CD4-positive, alpha-beta T cell treated with Interleukin-4 for 4 hours (primary cell): Measurements from ENCODE around the gene NDUFB2.
"Not testable (repeated sequence)": the region's sequence is repeated elsewhere in the genome, so short reads cannot be mapped to it uniquely, and the experiment has no call there.

Experiments used
- DNase-seq: peaks from one replicate; pipeline ENCODE4 v3.0.0-alpha.2; 2020

Gene NDUFB2

DNA sequence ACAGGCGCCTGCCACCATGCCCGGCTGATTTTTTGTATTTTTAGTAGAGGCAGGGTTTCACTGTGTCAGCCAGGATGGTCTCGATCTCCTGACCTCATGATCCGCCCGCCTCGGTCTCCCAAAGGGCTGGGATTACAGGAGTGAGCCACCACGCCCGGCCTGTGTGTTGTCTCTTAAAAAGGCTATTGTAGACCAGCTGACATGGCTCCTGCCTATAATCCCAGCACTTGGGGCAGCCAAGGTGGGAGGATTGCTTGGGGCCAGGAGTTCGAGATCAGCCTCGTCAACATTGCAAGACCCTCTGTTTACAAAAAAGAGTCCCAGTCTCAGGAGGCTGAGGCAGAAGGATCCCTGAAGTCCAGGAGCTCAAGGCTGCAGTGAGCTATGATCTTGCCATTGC lies 2.7 kb upstream of the NDUFB2 start:
- not testable (repeated sequence) for DNase-seq

DNA sequence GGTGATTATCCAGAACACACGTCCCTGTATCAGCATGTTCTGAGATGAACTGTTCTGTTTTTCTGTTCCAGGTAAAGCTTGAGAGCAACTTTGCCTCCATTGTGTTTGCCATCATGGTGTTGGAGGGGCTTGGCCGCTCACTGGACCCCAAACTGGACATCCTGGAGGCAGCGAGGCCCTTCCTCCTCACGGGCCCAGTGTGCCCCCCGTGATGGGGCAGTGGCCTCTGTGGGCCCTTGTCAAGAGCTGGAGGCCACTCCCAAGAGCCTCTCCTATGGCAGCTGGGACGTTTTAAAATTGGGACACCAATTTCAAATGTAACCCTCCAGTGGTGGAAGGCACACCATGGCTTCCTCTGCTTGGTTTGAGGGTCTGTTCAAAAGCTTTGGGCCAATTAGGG lies 1.9 kb upstream of the NDUFB2 start:
- no peak for DNase-seq

DNA sequence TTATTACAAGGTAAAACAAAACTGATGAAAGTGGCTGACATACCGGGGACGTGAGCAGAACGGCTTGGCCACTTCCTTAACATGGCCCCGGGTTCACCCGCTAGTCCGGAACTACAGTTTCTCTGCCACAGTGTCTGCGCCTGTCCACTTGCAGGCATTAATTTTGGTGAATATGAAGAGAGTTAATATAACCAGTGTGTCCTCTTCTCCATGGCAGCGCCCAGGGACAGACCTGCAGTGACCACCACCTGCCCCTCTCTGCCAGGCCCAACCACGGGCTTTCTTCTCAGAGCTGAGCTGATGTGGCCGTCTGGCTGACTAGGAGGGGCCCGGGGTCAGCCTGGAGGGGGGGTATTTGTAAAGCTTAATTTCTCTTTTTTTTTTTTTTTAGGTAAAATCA lies 1.1 kb upstream of the NDUFB2 start:
- no peak for DNase-seq

DNA sequence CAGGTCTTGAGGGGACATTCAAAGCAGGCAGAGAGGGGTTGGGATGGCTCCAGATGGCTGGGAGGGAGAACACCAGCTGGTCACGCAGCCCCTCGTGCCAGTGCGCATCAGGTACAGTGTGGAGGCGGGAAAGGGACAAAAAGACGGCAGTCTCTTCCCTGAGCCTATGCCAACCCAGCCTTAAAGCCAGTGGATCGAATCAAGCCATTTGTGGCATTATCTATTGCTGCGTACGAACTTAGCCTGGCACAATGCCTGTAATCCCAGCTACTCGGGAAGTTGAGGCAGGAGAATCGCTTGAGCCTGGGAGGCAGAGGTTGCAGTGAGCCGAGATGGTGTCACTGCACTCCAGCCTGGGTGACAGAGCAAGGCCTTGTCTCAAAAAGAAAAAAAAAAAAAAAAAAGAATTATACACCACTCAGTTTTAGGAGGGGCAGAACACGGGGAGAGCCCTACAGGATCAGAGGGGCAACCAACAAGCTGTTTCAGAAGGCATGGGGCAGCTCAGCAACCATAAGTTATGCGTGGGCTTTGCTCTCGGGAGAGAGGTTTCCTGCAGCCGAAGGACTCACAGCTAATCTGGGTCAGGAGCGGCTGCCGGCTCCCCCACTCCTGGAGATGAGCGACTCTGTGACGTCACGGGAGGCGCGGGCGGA lies 356 bp upstream of the NDUFB2 start:
- DNase-seq = peak; percentile 91

DNA sequence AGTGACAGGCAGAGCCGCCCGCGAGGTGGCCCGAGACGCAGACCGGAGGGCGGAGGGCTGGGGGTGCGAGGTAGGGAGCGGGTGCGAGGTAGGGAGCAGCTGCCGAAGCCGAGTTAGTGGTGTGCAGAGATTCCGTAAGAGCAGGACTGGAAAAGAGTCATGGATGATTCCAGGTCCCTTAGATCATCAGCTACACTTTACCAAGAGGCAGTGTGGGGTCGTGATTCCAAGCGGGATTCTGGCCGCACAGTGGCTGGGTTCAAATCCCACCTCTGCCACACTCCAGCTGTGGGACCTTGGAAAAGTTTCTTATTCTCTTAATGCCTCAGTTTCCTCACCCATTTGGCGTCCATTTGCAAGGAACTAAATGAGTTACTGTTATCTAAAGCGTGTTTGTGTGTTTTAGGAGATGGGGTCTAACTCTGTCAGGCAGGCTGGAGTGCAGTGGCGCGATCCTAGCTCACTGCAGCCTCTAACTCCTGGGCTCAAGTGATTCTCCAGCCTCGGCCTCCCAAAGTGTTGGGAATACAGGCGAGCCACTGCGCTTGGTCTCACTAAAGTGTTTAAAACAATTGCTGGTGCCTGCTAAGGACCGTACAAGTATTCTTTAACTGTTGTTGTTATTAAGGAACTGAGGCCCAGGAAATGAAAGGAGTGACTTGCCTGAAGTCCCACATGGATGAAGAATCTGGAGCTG lies 1.1 kb downstream of the NDUFB2 start:
- no peak for DNase-seq

DNA sequence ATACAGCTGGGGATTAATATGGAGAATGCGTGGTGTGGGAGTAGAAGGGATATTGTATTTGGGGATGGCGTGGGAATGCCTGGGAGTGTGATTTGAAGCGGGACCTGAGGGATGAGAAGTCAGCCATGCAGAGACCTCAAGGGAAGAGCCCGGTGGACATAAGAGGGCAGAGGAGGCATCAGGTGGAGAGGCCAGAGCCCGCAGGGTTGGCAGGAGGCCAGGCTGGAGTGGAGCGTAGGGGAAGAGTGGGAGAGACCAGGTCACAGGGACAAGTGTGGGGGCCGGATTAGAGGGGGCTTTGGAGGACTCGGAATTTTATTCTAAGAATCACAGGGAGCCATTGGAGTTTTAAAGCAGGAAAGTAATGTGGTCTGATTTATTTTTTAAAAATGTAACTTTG lies 2.0 kb downstream of the NDUFB2 start:
- DNase-seq = no peak

DNA sequence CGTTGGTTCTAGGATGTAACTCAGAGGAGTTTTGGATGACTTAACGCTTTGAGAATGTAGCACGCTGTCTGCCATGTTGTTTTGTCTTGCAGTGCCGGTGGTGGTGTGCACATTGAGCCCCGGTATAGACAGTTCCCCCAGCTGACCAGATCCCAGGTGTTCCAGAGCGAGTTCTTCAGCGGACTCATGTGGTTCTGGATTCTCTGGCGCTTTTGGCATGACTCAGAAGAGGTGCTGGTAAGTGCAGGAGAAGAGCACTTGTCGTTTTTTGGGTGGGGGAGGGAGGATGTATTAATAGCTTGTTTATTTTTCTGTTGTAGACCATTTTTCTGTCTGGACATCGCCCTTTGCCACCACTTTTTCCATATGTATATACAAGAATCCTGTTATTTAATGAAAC lies 6.3 kb downstream of the NDUFB2 start:
- no peak for DNase-seq

DNA sequence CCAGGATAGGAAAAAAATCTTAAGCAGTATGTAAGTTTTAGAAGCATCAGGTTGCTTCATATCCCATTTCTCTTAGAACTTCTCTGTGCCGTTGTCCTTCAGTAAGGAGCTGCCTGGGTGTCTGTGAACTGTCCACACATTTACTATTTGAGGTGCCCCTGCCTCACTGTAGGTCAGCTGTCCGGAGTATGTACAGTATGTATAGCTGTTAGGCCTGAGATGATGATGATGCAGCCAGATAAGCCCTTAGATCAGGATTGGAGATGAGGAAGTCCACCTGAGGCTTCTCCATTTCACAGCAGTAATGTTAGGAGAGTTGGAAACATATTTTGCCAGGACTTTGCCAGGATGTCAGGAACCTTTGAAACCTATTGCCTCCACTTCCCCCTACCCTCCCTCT lies 7.7 kb downstream of the NDUFB2 start:
- DNase-seq = no peak

DNA sequence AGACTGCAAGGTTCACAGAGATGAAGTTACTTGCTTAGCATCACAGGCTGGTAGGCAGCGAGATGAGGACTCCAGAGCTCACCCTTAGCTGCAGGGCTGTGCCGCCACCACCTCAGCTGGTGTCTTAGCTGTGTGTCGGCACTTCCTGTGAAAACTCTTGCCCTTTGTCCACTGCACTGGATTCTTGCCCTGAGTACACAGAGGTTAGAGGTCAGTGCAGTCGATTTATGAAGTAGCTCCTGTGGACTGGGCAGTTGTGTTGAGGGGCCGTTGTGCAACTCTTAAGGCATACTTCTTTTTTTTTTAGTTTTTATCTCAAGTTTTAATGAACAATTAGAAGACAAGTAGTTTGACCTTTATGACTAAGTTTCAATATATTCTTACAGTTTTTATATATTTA lies 10.6 kb downstream of the NDUFB2 start:
- DNase-seq = no peak

DNA sequence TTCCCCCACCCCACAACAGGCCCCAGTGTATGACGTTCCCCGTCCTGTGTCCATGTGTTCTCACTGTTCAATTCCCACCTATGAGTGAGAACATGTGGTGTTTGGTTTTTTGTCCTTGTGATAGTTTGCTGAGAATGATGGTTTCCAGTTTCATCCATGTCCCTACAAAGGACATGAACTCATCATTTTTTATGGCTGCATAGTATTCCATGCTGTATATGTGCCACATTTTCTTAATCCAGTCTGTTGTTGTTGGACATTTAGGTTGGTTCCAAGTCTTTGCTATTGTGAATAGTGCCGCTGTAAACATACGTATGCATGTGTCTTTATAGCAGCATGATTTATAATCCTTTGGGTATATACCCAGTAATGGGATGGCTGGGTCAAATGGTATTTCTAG lies 12.3 kb downstream of the NDUFB2 start:
- DNase-seq = not testable (repeated sequence)

DNA sequence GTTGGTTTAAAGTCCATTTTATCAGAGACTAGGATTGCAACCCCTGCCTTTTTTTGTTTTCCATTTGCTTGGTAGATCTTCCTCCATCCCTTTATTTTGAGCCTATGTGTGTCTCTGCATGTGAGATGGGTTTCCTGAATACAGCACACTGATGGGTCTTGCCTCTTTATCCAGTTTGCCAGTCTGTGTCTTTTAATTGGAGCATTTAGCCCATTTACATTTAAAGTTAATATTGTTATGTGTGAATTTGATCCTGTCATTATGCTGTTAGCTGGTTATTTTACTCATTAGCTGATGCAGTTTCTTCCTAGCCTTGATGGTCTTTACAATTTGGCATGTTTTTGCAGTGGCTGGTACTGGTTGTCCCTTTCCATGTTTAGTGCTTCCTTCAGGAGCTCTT lies 15.9 kb downstream of the NDUFB2 start:
- not testable (repeated sequence) for DNase-seq

DNA sequence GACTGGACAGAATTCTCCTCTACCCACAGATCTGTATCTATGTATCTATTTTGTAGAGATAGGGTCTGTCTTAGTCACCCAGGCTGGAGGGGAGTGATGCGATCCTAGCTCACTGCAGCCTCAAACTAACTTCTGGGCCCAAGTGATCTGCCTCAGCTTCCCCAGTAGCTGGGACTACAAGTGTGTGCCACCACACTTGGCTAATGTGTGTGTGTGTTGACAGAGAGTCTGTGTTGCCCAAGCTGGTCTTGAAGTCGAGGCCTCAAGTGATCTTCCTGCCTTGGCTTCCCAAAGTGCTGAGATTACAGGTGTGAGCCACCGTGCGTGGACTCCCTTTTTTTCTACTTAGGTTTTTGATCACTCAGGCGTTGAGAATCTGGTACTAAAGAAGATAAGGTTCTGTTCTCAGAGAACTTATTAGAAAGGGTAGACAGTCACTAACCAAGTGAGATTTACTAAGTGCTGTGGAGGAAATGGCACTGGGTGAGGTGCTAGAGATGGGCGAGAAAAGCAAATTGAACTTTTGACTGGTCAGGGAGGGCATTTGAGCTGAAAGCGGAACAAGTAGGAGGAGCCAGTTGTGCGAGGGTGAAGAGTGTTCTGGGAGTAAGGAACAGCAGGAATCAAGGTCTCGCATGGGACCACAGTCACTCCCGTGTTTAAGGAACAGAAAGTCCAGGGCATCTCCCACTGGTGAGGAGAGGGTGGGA lies 18.0 kb downstream of the NDUFB2 start:
- DNase-seq = peak; percentile 8

DNA sequence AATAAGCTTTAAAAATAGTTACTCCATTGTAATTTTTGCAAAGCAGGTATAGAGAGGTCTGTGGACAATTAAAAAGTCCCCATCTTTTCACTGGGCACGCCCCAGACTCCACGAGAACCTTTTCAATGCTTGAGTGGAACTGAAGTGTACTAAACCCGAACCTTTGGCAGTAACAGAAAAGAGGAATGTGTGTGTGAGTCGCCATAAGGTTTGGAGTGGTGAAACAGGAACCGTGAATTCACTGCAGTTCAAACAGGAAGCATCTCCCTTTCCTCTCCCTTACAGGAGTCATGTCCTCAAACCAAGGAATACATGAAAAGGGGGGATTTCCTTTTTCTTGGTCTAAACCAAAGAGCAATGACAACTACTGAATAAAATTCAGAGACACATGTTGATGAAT lies 23.2 kb downstream of the NDUFB2 start:
- no peak for DNase-seq

DNA sequence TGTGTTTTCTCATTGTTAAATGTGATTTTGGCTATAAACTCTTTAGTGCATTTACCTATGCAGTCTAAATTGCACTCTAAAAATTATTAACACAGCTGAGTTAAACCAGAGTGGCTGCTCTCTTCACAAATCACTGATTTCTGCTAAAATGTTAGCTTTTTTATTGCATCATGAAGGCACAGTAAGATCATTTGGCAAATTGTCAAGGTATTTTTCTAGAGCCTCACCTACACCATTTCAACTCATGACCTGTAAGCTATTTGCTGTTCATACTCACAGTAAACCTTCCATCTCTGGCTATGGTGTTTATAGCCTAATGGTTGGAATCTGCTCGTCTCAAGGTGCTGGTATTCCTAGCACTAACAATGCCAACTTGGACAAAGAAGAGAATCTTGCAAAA lies 25.7 kb downstream of the NDUFB2 start:
- DNase-seq = no peak

DNA sequence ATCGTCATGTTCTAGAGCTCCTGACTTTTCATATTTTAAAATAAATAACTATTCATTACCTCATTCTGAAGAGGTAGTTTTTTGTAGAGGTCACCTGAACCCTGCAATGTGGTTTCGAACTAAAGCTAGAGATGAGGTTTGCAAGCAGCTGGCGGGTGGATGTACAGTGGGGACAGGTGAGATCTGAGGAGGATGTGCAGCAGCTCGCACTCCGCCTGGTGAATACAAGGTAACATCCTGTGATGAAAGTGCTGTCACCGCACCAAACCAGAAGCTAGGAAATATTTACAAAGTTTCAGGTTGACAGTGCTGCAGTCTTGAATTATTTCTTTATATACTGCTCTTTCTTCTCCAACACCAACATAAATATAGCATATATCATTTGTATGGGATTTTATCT lies 26.5 kb downstream of the NDUFB2 start:
- peak; percentile 44 for DNase-seq

DNA sequence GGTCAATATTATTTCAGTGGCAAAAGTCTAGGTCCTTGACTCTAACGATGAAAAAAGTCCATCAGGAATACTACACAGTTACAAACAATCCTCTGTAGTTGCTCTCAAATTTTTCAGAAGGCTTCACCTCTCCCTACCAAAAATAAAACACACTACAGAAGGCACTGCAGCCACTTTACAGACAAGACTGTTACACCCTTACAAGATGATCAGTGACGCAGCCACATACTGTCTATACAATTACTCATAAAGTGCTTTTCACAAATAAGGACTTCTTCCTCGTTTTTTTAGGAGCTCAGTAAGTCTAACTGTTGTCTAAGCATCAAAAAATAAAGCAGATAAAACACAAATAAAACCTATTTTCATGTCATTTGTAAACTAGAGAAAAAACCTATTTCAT lies 27.1 kb downstream of the NDUFB2 start:
- DNase-seq = no peak

DNA sequence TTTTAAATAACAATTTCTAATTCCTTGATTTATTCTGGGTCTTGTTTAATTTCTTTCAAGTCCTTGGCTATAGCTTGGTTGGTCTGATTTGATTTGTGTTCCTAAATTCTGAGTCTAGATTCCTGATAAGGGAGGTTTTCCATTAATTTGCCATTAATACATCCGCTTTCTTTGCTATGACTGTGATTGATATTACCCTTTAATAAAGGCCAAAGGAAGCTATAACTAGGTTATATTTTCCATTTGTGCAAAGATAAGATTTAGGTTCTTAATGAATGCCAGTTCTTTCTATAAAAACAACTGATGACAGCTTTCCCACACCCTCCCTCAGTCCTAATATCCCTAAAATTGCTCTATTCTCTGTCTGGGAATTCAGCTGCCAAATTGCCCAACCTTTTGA lies 28.2 kb downstream of the NDUFB2 start:
- DNase-seq = no peak

DNA sequence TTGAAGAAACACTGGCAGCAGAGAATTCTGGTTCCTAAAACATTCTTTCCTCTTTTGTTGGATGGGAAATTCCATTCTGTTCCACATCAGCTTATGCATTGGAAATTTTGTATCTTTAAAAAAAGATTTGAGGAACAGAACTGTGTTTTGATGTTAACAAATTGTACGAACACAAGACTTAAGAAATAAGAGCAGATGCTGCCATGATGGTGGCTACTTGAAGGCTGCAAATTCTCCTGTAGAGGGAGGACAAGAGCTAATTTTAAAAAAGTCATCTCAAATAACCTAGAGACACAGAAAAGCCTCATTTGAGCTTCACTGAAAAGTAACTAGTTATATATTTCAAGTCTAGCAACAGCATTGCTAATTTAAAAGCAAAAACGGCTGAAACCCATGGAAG lies 29.8 kb downstream of the NDUFB2 start:
- no peak for DNase-seq

DNA sequence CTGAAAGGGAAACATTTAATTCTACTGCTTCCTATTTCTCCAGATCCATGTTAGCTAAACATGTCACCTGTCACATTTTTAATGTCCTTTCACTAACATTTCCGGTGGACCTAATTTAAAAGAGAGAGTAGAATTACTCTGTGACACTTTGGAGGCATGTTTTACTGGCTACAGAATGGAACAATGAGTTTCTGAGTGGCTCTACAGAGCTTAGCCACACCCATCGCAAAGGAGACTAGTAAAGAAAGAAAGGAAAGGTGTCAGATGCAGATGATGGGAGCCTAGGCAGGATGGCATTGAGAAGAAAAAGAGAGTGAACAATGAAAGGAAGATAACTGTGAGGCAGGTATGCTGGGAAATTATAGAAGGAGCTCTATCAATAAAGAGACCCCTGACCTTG lies 35.9 kb downstream of the NDUFB2 start:
- DNase-seq = no peak

DNA sequence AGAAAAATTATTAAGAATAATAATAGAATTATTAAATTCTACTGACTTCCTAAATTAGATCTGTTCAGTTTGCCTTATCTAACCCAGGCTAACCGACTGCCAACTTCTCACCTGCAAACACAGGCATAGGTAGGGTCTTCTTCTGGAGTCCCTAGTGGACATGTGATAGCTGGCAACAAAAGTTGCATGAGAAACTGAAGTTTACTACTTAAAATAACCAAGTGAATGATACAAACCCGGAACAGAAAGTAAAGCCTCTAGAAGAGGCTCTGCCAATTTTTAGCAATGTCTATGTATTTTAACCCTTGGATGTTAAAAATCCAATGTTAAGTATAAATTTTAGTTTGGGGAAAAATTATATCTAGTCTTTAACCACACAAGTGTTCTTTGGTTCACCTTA lies 37.6 kb downstream of the NDUFB2 start:
- no peak for DNase-seq

DNA sequence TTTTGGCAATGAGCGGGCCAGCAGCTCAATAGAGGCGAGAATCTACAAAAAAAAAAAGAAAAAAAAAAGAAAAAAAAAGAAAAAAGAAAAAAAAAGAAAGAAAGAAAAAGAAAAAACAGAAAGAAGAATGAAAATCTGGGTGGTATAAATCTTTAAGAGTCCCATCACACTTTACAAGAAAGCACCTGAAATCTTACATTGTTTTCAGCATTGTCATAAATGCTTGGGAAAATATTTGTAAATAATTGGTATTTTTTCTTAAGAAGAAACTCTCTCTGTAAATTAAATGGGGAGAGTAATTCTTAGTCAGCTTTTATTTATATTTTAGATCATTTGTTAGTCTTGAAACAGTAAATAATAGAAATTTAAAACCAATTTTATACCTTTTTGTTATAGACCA lies 38.2 kb downstream of the NDUFB2 start:
- no peak for DNase-seq

DNA sequence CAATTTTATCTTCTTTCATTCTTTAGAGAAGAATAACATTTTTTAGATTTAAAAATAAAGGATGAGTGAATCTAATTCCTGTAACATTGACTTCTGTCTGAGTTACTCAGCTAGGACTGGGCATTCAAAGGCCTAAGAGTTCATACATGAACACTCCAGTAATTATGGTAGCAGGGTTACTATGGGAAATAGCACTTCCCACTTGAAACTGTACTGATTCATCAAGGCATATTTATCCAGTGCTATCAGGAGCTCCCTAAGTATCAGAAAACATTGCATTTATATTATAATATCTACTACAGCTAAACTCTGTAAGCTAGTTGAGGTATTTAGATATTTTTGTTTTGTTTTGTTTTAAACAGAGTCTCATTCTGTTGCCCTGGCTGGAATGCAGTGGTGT lies 41.8 kb downstream of the NDUFB2 start:
- DNase-seq = no peak

DNA sequence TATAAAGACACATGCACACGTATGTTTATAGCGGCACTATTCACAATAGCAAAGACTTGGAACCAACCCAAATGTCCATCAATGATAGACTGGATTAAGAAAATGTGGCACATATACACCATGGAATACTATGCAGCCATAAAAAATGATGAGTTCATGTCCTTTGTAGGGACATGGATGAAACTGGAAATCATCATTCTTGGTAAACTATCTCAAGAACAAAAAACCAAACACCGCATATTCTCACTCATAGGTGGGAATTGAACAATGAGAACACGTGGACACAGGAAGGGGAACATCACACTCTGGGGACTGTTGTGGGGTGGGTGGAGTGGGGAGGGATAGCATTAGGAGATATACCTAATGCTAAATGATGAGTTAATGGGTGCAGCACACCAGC lies 46.7 kb downstream of the NDUFB2 start:
- not testable (repeated sequence) for DNase-seq

DNA sequence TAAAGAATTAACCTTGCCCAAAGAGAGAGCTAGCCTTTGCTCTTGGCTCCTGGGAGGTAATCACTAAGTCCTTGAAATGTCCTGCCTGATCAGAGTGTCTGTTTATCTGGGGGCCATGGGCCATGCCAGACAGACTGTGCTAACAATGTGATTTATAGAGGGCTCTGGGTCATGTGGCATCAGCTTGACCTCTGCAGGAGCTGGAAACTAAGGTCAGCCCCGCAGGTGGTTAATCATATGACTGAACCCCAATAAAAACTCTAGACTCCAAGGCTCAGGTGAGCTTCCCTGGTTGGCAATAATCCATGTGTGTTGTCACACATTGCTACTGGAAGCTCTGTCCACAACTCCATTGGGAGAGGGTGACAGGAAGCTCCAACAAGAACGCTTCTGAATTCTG lies 47.5 kb downstream of the NDUFB2 start:
- DNase-seq = no peak
